Esophagus squamous epithelium (tissue), 4 donors: Measurements from ENCODE around the gene FGF14.

Source experiments
- POLR2A ChIP-seq, 4 donors: fragments of 450-650 bp; IDR thresholded peaks; one replicate each; pipeline ENCODE4 v1.6.1; 2017; ENCODE audit warnings: antibody characterized with exemption in 4 of 4, mild to moderate bottlenecking in 4 of 4, moderate library complexity in 3 of 4
- TF ChIP-seq, protein P1 (sequence below), 6 experiments: fragments of 450-650 bp in 4 of 6; fragments of 200-600 bp in 2 of 6; sonication (generic) in 2 of 6; IDR thresholded peaks; one replicate each; pipeline ENCODE4 v1.5.1; 2016 to 2019; ENCODE audit warnings: antibody characterized with exemption in 6 of 6, mild to moderate bottlenecking in 4 of 6, moderate library complexity in 4 of 6

DNA sequence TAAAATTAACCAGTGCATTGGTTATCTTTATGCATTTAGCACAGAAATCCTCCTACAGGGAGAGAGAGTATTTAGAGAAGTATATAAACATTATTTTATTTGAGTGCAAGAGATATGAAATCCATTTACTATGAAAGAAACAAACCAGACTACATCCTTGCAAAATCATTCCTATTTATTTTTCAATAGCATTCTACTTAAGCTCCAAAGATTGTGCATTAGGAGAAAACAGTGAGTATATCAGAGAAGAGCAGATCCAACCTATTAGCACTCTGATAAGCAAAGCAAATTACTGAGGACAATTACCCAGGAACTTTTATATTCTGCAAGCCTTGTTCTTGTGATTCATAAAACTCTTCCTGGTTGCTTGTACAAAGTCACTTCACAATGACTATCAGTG is 256.1 kb downstream of the FGF14 start:
- TF ChIP-seq, protein P1, sequence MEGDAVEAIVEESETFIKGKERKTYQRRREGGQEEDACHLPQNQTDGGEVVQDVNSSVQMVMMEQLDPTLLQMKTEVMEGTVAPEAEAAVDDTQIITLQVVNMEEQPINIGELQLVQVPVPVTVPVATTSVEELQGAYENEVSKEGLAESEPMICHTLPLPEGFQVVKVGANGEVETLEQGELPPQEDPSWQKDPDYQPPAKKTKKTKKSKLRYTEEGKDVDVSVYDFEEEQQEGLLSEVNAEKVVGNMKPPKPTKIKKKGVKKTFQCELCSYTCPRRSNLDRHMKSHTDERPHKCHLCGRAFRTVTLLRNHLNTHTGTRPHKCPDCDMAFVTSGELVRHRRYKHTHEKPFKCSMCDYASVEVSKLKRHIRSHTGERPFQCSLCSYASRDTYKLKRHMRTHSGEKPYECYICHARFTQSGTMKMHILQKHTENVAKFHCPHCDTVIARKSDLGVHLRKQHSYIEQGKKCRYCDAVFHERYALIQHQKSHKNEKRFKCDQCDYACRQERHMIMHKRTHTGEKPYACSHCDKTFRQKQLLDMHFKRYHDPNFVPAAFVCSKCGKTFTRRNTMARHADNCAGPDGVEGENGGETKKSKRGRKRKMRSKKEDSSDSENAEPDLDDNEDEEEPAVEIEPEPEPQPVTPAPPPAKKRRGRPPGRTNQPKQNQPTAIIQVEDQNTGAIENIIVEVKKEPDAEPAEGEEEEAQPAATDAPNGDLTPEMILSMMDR (IDR thresholded peaks at IDR 0.05) = no peak
- TF ChIP-seq POLR2A (IDR thresholded peaks at IDR 0.05) = no peak
